DMS 273 treated with DMSO at 0.1 percent for 48 hours (cell line): ENCODE measurements around the gene SLC4A7.
"Not testable (repeated sequence)": the region's sequence is repeated elsewhere in the genome, so short reads cannot be mapped to it uniquely, and the experiment has no call there.

Source experiments
- DNase-seq: peaks from one replicate; lab custom pipeline; 2025; lab: John Stamatoyannopoulos, UW

Gene SLC4A7

GRCh38 chr3:27358372-27358771 is 125.8 kb downstream of the SLC4A7 start:
- no peak for DNase-seq

GRCh38 chr3:27357665-27358258 is 126.4 kb downstream of the SLC4A7 start:
- DNase-seq = peak; percentile 23

- DNase-seq = no peak
Measured at GRCh38 chr3:27356976-27357375, 127.2 kb downstream of the SLC4A7 start.

- DNase-seq = no peak
Measured at GRCh38 chr3:27354588-27355203, 129.5 kb downstream of the SLC4A7 start.

GRCh38 chr3:27354161-27354560 is 130.0 kb downstream of the SLC4A7 start:
- DNase-seq = no peak

- no peak for DNase-seq
Measured at GRCh38 chr3:27353221-27353620, 131.0 kb downstream of the SLC4A7 start.

- no peak for DNase-seq
Measured at GRCh38 chr3:27352047-27352446, 132.1 kb downstream of the SLC4A7 start.

GRCh38 chr3:27349832-27350231 is 134.4 kb downstream of the SLC4A7 start:
- no peak for DNase-seq

GRCh38 chr3:27345959-27346865 is 138.0 kb downstream of the SLC4A7 start:
- DNase-seq = no peak

- DNase-seq = no peak
Measured at GRCh38 chr3:27345493-27345892, 138.7 kb downstream of the SLC4A7 start.

- DNase-seq = no peak
Measured at GRCh38 chr3:27345045-27345444, 139.1 kb downstream of the SLC4A7 start.

- DNase-seq = no peak
Measured at GRCh38 chr3:27344192-27344591, 140.0 kb downstream of the SLC4A7 start.

- no peak for DNase-seq
Measured at GRCh38 chr3:27342267-27342666, 141.9 kb downstream of the SLC4A7 start.

- no peak for DNase-seq
Measured at GRCh38 chr3:27340534-27340933, 143.7 kb downstream of the SLC4A7 start.

GRCh38 chr3:27335571-27335970 is 148.6 kb downstream of the SLC4A7 start:
- no peak for DNase-seq

GRCh38 chr3:27333843-27334242 is 150.3 kb downstream of the SLC4A7 start:
- DNase-seq = no peak

GRCh38 chr3:27328982-27329762 is 155.0 kb downstream of the SLC4A7 start:
- DNase-seq = not testable (repeated sequence)

- DNase-seq = no peak
Measured at GRCh38 chr3:27326629-27327545, 157.3 kb downstream of the SLC4A7 start.

GRCh38 chr3:27326202-27326601 is 158.0 kb downstream of the SLC4A7 start:
- no peak for DNase-seq

GRCh38 chr3:27325419-27325818 is 158.8 kb downstream of the SLC4A7 start:
- DNase-seq = no peak

- DNase-seq = no peak
Measured at GRCh38 chr3:27324686-27325085, 159.5 kb downstream of the SLC4A7 start.
